ENCODE measurements around the gene KCNS1.

DNA sequence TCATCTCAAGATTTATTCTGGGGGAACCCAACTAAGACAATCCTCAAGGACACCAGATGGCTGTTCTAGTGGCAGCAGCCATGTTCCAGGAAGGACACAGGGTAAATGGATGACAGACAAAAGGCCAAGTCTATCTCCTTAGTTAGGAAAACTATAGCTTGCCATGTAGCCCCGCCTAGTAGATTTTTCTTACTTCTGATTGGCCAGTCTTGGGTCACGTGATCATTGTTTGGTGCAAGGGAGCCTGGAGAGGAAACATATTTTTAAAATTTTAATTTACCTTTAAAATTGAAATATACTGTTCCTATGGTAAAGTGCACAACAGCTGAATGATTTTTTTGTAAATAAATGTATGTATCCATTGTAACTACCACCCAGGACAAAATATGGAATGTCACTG lies 4.4 kb upstream of the KCNS1 start:
- TF ChIP-seq EP300 (IDR thresholded peaks at IDR 0.05), result no peak
- TF ChIP-seq, protein P1, sequence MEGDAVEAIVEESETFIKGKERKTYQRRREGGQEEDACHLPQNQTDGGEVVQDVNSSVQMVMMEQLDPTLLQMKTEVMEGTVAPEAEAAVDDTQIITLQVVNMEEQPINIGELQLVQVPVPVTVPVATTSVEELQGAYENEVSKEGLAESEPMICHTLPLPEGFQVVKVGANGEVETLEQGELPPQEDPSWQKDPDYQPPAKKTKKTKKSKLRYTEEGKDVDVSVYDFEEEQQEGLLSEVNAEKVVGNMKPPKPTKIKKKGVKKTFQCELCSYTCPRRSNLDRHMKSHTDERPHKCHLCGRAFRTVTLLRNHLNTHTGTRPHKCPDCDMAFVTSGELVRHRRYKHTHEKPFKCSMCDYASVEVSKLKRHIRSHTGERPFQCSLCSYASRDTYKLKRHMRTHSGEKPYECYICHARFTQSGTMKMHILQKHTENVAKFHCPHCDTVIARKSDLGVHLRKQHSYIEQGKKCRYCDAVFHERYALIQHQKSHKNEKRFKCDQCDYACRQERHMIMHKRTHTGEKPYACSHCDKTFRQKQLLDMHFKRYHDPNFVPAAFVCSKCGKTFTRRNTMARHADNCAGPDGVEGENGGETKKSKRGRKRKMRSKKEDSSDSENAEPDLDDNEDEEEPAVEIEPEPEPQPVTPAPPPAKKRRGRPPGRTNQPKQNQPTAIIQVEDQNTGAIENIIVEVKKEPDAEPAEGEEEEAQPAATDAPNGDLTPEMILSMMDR (IDR thresholded peaks at IDR 0.05), result no peak

Data from stomach (tissue), 4 donors.